ENCODE data around the gene TPMT.

- TF ChIP-seq CTCF (IDR thresholded peaks at IDR 0.05) (no peak), POLR2A (IDR thresholded peaks at IDR 0.05) (no peak)
Observed at GRCh38 chr6:18096423-18096822, 58.5 kb downstream of the TPMT start.
